Upper lobe of right lung (tissue), 1 donor: ENCODE data around the gene PLIN1. TPM values are rescaled to one million over a fixed set of nuclear protein-coding genes. Genes with fewer than 3 reads are reported as not detected.
"Not testable (repeated sequence)": the region's sequence is repeated elsewhere in the genome, so short reads cannot be mapped to it uniquely, and the experiment has no call there.

Source experiments
- ATAC-seq: fragments of 200-7000 bp; cut with Tn5 transposase; one replicate; pipeline ENCODE4 v1.9.1; 2020; ENCODE audit warnings: mild to moderate bottlenecking, moderate library complexity
- DNase-seq: peaks from one replicate; pipeline ENCODE4 v3.0.0-alpha.2; 2020
- H3K27ac ChIP-seq: fragments of 200-600 bp; one replicate; pipeline ENCODE4 v1.8.0; 2022
- H3K27me3 ChIP-seq: fragments of 200-600 bp; one replicate; pipeline ENCODE4 v1.8.0; 2022; ENCODE audit warnings: mild to moderate bottlenecking
- H3K36me3 ChIP-seq: fragments of 200-600 bp; one replicate; pipeline ENCODE4 v1.8.0; 2022
- H3K4me1 ChIP-seq: fragments of 200-600 bp; one replicate; pipeline ENCODE4 v1.8.0; 2022
- H3K4me3 ChIP-seq: fragments of 200-600 bp; one replicate; pipeline ENCODE4 v1.8.0; 2022; ENCODE audit warnings: mild to moderate bottlenecking
- H3K9me3 ChIP-seq: fragments of 200-600 bp; one replicate; pipeline ENCODE4 v1.8.0; 2022
- intact Hi-C: fragments of 100-400 bp; cut with DNase I; formaldehyde crosslinking; loops from one replicate; pipeline ENCODE4 v1.11.0; 2022
- total RNA-seq: library from RNA; stranded (reverse); fragmentation: NEBNext Ultra II Directional; extraction: Animal tissue kit (Norgen Biotek cat#: 25700); gene quantifications from one replicate; pipeline ENCODE4 v1.2.1, GENCODE V29; 2021
- TF ChIP-seq, protein P1 (sequence below): fragments of 200-600 bp; IDR thresholded peaks from one replicate; pipeline ENCODE4 v1.8.0; 2022; ENCODE audit warnings: antibody characterized with exemption
- donor health status: DM: no; HTN: yes; CAD: no; lungs with severe emphysema.

The PLIN1 gene
- total RNA-seq, 1 donor from 2014 or later: 1.1 TPM

DNA sequence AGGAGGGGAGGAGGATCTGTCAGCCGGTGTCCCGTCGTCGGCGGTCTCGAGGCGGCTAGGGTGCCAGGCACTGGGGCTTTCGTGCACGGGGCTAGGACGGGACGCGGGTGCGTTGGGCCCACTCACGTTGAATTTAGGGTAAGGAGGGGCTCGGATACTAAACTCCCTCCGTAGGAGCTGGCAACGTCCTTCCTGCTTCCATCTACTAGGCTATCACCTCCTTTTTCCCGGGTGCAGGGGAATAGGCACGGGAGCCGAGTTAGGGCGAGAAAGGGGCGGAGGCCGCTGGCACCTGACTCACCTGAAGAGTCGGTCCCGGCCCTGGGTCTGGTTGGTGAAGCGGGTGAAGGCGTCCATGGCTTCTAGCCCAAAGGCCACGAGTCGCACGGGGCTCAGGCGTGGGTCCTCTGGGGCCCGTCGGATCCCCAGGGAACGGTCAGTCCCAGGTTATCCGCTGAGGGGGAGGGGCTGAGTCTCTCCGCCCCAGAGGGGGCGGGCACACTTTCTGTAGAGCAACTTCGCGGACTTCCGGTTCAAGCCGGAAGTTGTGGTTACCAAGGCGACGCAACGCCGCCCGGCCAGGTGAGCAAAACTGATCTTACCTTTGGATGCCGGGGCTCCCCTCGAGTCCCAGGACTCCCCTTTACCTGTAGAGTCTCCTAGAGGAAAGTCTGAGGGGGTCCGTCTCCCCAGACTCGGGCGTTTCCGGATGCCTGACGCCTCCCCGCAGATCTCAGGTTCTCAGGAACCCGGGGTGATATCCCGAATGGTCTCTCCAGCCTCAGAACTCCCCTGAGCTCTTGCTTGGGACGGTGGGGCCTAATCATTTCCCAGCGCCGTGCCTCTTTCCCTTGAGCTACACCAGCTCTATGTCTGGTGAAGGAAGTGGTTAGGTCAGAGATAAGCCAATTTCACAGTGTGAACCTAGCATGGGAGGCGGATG lies 11.4 kb upstream of the PLIN1 start, which contains the start of the genes PEX11A and WDR93:
Gene PEX11A, minus strand, starts transcription at position 479 of the 943 bp plus-strand sequence. Its CDS starts 122 bp downstream, at position 357.
Gene WDR93, plus strand, starts transcription at position 536 of the 943 bp plus-strand sequence. CDS start 10,936 bp downstream, outside the sequence.
- TF ChIP-seq, protein P1, sequence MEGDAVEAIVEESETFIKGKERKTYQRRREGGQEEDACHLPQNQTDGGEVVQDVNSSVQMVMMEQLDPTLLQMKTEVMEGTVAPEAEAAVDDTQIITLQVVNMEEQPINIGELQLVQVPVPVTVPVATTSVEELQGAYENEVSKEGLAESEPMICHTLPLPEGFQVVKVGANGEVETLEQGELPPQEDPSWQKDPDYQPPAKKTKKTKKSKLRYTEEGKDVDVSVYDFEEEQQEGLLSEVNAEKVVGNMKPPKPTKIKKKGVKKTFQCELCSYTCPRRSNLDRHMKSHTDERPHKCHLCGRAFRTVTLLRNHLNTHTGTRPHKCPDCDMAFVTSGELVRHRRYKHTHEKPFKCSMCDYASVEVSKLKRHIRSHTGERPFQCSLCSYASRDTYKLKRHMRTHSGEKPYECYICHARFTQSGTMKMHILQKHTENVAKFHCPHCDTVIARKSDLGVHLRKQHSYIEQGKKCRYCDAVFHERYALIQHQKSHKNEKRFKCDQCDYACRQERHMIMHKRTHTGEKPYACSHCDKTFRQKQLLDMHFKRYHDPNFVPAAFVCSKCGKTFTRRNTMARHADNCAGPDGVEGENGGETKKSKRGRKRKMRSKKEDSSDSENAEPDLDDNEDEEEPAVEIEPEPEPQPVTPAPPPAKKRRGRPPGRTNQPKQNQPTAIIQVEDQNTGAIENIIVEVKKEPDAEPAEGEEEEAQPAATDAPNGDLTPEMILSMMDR: no peak
- H3K27me3 ChIP-seq: no peaks in the 10 kb centered on the region
- H3K9me3 ChIP-seq: no peaks in the 10 kb centered on the region
- ATAC-seq (peak; percentile 98), DNase-seq (peak; percentile 93)
- H3K27ac ChIP-seq: peak within 1 kb of the TSS; percentile 70
- H3K4me1 ChIP-seq: peaks cover 8% of the 10 kb centered on the region
- no peaks in the 10 kb centered on the region for H3K36me3 ChIP-seq
- H3K4me3 ChIP-seq: peak within 1 kb of the TSS; percentile 85
- intact Hi-C loops: no loop called here

DNA sequence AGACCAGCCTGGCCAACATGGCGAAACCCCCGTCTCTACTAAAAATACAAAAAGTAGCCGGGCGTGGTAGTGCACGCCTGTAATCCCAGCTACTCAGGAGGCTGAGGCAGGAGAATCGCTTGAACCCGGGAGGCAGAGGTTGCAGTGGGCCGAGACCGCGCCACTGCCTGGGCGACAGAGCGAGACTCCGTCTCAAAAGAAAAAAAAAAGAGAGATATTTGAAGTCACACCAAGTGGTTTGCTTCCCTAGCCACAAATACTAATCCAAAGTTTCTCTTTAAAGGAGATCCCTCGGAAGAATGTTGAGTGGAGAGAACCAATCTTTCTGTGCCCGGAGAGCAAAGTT lies 10.7 kb upstream of the PLIN1 start:
- DNase-seq, H3K36me3 ChIP-seq, intact Hi-C loops, ATAC-seq, H3K27me3 ChIP-seq, H3K4me1 ChIP-seq, H3K9me3 ChIP-seq: not testable (repeated sequence)
- Histone ChIP-seq H3K4me3 (peak overlapping the region; percentile 85), H3K27ac (peak overlapping the region; percentile 70)

DNA sequence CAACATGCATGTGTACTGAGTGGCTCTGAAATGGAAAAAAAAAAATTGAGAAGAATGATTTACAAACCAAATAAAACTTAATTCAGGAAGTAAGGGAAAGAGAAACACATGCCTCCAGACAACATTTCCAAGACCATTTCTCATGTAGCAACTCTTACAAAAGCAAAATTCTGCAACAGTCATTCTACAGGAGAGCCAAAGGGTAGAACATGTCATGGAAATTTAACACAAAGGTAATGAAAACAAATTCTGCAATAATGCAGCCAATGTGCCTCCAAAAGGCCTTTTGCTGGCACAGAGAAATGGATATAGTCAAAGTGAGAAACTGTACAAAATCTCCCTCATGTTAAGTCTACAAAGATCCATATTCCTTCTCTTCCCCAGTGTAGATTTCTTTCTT lies 7.4 kb upstream of the PLIN1 start:
- H3K27ac ChIP-seq: no peak overlapping the region
- H3K27me3 ChIP-seq: no peaks in the 10 kb centered on the region
- H3K36me3 ChIP-seq: peaks cover 3% of the 10 kb centered on the region
- H3K4me1 ChIP-seq: peaks cover 8% of the 10 kb centered on the region
- ATAC-seq: no peak
- intact Hi-C loops: no loop called here
- no peaks in the 10 kb centered on the region for H3K9me3 ChIP-seq
- TF ChIP-seq, protein P1: no peak
- no peak overlapping the region for H3K4me3 ChIP-seq
- no peak for DNase-seq

DNA sequence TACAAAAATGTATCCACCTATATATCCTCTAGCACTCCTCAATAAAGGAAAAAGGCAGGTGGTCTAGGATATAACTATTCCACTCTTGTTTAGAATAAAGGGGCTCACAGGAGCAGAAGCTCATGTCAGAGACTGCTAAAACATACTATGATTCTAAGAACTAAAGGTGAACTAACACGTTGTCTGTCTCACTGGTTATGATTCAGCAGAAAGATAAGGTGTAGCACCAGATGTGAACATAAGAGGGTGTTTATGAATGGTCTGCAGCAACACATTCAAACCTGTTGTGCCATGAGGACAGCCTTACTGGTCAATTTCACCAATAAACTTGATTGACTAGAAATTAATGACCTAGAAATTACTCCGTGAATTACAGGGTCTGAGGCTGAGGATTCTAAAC lies 6.8 kb upstream of the PLIN1 start:
- TF ChIP-seq, protein P1: no peak
- Histone ChIP-seq H3K36me3 (peaks cover 3% of the 10 kb centered on the region), H3K27me3 (no peaks in the 10 kb centered on the region), H3K4me3 (no peak overlapping the region), H3K27ac (no peak overlapping the region), H3K4me1 (peaks cover 10% of the 10 kb centered on the region), H3K9me3 (no peaks in the 10 kb centered on the region)
- intact Hi-C loops: no loop called here
- ATAC-seq (no peak), DNase-seq (no peak)

DNA sequence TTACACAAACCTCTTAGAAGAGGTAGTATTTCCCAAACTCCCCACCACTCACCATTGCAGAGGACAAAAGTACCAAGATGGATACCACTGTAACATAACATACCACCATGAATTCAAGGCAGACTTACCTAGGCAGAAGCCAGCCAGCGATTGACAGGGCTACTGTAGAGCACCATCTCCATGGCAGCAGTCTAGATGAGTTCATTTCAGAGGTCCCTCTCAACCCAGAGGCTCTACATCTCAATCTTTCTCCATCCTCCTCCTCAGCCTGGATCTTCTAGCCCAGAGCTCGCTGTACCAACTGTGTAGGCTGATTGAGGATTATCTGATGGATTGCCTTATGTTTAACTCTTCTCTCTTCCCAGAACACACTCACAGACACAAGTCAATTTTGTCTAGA lies 2.0 kb upstream of the PLIN1 start:
- ATAC-seq: no peak
- no peak for DNase-seq

More for the DNA sequence above, 2.0 kb upstream of the PLIN1 start:
- H3K27me3 ChIP-seq: no peaks in the 10 kb centered on the region
- peak overlapping the region; percentile 51 for H3K27ac ChIP-seq
- intact Hi-C loops: no loop called here
- no peak overlapping the region for H3K4me3 ChIP-seq
- peaks cover 16% of the 10 kb centered on the region for H3K4me1 ChIP-seq
- H3K9me3 ChIP-seq: no peaks in the 10 kb centered on the region
- H3K36me3 ChIP-seq: peaks cover 3% of the 10 kb centered on the region
- TF ChIP-seq, protein P1: no peak
